T-helper 1 cell (primary cell): ENCODE measurements around the gene AFG1L.
"Not testable (repeated sequence)": the region's sequence is repeated elsewhere in the genome, so short reads cannot be mapped to it uniquely, and the experiment has no call there.

Experiments
- DNase-seq, 5 donors: peaks; one replicate each; pipeline ENCODE4 v3.0.0-alpha.2; 2012 to 2020

AFG1L gene

DNA sequence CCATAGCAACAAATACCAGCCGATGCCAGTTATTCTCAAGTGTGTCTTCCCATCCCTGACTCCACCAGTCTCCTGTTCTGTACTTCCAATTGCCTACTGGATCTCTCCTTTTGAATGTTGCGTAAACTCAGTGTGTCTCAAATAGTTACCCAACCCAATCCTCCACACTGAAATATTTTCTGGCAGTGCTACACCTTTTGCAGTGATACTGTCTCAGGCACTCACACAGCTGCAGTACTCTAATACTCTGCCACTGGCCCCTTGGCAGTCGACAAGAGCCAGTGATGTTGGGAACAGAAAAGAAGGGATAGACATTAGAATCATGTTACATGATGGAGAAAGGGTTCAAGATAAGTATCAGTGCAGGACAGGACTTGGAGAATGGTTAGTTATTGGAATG, 234.0 kb downstream of the AFG1L start:
- no peak for DNase-seq

DNA sequence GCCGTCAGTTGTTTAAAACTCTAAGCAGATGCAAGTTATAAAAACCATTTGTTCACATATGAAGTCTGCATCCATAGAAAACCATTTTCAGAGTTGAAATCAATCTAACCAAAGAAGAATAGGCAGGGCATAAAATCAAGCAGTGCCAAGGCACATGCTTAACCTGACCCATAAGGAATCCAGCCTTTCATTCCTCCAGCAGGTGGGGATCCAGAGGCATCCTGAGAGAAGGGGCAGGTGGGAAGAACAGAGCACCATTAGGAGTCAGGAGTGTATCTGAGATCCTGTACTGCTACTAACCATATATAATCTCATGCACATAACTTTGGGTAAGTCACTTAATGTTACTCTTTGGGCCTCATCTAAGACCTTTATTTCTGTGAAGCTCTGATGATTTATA, 236.5 kb downstream of the AFG1L start:
- no peak for DNase-seq

DNA sequence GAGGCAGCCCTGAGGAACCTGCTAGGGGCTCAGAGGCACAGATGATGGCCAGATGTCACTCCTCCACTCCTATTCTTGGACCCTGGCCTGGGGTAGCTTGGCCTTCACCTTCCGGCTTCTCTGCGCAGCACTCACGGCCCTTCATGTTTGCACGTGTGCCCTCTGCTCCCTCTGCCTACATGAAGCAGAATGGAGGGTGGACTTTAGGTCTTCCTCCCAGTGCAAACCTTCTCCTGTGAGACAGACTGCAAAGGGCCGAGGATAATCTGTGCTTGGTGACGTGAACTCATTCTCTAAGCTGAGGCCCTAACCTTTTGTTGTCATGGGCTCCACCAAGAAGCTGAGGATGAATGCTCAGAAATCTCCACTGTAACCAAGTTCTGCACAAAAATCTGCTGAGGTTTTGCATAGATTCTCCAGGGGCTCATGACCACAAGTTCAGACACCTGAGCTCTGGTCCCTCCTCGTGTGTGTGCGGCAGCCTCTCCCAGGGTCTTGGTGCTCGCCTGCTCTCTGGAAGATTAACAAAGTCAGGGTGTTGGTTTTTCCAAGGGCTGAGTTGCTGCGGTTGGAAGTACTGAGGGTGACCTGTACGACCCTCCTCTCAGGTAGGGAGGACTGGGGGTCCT, 240.4 kb downstream of the AFG1L start:
- DNase-seq: no peak

DNA sequence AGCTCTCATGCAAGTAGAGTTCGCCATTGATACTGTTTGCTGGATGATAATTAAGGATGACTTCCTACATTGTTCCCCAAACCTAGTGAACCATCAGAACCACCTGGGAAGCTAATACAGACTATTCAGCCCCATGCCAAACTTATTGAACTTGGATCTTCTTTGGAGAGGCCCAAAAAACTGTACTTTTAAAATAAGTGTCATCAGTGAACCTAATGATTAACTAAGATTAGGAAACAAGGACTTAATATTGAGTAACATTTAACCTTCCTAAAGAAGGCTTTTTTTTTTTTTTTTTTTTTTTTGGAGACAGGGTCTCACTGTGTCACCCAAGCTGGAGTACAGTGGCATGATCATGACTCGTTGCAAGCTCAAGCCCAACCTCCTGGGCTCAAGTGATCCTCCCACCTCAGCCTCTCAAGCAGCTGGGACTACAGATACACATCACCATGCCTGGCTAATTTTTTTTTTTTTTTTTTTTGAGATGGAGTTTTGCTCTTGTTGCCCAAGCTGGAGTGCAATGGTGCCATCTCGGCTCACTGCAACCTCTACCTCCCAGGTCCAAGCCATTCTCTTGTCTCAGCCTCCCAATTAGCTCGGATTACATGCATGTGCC, 241.2 kb downstream of the AFG1L start:
- DNase-seq: not testable (repeated sequence)

DNA sequence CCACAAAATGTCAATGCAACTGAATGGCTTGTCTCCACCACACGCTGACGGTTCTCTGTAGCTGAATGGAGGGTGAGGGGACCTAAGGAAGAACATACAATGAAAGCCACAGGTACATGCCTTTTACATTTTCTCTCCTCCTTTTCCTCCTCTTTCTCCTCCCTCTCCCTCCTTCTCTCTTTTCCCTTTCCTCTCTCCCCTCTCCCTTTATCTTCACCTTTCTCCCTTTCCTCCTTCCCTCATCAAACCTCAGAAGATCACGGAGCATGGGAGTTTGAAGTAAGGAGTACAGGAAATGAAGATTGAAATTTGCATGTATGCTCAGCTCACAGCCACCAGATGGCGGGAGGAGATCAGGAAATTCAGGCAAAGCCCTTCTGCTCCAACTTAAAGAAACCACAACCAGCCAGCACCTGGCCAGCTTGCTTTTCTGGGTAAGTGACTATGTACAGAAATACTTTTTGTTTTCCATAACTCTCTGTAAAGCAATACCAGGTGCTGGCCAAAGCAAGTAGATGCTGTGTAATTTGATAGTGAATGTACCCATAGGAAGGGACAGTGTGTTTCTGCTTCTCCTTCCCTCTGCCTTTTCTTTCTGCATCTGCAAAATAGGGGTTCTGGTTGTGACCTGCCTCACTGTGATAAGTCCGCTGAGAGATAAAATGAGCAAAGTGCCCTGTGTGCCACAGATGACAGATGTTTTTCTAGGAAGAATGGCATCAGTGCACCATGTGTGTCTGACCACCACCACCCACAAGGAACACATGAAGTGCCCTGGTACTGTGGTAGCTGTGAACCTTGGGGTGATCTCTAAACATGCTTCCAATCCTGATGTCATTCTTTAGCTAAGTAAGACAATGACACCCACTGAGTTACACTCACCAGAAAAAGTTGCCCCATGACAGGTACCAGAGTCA, 247.2 kb downstream of the AFG1L start:
- DNase-seq: peak; percentile 36 to 70 (median 61)

DNA sequence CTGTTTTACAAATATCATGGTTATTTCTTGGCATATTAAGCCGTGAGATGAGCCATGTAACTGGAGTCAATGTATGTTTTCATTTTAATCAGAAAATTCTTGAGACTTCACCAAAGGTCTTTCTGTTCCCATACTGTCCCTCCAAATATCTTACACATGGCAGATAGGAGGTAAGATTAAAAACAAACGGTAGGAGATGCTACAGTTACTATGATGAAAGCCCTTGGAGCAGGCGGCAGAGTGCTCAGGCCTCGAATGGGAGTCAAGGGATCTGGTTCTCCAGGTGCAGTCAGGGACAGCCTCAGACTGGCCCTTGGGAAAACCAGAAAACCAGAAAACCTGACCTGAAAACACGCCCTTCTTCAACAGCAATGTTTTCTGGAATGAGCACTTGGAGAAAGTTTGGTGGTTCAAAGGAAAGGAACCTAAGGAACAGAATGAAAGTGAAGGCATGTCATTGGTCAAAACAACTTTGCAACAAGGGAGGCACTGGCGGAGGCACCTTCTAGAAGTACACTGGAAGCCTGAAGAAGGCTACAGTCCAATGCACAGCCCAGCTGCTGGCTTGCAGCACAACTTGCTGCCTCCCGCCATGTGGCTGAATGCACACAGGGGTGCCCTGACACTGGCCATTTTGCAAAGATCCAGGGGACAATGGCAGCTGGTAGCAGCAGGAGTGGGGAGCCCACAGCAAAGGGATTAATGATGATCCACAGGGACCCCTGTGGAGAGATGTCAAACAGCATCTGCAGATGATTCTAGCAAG, 248.5 kb downstream of the AFG1L start:
- no peak for DNase-seq

DNA sequence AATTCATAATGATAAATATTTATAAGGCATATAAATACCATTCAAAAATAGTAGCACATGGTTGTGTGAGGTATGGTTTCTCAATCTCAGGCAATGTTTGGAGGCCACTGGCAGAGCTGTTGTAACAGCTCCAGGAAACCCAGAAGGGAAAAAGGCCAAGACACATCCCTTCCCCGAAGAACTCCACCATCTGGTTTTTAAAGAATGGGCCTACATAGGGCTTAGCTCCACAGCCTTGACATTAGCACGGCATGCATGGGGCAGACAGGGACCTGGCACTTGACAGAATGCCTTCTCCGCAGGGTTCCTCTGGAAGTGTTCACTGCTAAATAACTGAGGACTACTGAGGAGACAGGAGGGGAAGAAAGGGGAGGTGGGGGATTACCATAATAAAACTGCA, 249.8 kb downstream of the AFG1L start:
- DNase-seq: no peak

DNA sequence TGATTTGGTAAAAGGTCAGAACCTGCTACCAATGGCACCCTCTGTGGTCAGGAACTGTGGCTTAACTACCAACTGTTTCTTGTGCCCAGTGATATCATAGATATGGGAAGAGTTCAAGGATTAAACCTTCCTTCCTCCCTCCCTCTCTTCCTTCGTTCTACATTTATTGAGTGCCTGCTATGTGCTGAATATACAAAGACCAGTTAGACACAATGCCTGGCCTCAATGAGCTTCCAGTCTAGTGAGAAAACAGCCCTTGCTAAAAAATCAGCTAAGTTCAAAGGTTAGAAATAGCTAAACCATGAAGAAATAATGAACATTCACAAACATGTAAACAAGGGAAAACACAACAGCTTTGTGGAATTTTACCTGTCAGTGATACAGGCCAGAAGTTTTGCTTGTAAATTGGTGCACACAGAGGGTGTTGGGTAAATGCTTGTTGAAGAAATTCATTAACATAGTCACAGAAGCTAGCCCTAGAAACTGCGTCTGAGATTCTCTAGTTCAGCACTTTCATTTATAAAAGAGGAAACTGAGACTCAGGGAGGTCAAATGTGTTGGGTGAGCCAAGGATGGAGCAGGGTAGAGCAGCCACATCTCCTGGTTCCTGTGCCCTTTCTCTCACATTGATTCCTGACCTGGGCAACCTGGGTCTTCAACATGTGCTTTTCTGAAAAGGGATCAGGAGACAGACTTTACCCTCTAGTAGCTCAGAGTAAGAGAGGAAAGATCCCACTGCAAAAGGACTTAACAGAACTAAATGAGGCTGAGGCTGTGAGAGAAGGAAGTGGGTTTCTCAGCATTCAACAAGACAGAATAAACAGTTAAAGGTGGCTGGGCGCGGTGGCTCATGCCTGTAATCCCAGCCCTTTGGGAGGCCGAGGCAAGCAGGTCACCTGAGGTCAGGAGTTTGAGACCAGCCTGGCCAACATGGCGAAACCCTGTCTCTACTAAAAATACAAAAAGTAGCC, 251.5 kb downstream of the AFG1L start:
- DNase-seq: no peak

DNA sequence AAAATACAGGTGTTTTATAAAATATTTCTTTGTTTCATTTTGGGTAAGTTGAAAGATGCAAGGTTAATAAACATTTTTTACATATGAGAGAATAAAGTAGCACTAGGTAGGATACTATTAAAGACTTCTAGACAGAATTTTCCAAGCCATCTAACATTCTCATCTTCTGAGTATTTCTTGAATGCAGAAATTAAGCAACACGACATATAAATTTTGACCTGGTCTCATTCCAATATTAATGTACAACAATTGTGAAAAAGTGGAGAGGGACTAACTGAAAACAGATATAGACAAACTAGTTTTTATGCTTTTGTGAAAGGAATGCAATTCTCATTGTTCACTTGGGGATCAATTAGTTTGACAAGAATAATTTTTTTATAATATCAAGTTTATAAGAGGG, 254.4 kb downstream of the AFG1L start:
- no peak for DNase-seq

DNA sequence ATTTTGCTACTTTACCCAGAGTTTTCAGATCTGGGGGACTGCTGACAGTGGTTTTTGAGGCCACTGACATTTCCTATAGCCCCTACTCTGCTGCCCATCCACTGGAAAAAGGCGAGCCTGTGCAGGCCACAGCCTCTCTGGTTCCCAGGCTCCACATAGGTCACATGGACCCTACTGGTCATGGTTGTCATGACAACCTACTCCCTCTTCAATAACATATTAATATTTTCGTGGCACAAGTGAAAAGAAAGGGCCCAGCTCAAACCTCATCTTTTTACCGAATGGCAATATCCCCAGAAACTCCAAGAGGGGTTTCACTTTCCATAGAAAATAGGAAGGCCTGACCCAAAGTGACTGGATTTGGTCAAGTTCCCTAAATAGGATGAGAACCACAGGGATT, 254.9 kb downstream of the AFG1L start:
- no peak for DNase-seq

DNA sequence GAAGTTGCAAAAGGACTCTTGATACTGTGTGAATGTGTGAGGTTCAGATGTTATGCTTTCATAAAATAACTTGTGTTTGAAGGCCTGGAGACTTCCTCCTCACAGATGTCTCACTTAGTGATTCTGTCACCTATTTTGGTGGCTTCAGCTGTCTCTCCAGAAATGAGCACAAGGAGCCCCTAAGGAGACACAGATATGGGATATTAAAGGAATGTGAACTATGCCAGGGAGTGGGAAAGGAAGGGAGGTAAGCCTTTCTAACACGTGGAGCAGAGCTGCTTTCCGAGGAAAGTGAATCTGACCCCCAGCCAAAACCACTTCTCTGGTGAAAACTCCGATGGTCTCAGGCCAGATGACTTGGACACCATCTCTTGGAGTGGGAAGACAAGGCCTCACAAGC, 255.4 kb downstream of the AFG1L start:
- no peak for DNase-seq

DNA sequence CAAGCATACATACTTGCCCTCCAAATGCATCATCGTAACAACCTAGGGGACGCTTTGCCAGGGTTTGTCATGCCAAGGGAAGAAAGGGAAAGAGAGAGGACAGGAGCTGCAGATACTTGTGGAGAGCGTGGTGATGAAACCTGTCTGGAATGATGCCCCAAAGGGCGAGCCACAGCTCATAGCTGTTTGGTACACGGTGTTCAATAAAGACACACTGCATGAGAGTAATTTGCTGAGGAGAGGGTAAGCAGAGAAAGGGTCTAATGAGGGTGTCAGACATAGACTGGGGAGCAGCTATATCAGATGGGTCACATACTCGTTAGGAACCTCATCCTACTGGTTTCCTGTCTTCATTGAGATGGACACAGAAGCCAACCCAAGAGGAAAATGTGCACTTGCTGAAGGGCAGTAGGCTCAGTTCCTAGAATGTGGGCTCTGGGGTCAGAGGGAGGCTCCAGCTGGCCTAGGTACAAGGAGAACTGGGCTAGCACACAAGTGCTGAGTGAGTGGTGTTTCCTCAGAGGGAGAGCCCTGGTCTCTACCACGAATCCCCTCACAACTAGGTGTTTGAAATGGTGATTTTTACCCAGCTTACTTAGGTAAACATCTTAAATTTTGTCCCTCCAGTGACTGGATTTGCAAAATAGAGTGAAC, 260.7 kb downstream of the AFG1L start:
- no peak for DNase-seq

DNA sequence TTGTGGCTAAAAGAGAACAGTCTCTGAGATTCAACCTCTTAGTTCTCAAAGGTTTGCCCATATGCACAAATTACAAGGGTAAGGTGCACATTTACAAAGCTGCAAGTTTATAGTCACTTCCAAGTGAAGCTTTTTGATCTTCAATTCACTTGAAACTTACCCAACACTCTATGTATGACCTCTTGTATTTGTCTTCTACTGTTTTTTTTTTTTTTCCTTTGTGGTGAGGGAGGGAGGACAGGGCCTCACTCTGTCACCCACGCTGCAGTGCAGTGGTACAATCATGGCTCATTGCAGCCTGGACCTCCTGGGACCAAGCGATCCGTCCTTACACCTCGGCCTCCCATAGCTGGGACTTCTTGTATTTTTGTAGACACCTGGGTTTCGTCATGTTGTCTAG, 261.4 kb downstream of the AFG1L start:
- no peak for DNase-seq

DNA sequence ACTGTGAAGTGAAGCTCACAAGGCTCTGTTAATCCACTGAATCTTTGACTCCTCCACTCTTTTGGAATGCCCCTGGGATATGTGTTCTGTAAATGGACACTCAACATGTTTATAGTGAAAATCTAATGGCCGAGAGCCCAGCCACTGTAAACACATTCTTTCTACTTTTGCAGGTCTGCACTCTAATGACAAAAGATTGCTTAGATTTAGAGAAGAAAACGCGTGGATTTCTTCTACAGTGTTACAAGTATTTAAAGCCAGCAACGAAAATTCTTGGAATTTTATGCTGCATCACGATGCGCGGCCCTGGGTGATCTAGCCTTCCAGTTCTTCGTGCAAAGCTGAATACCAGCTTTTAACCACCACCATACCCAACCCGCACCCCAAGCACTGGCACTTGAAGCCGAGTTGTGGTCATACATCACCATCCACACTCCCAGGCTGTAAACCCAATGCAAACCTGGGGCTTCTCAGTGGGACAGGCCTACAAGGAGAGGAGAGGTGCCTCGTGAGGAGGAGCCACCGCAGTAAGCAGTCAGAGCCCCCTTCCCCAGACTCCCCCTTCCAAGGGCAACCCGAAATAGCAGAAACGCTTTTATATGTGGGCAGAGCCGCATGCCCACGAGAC, 262.1 kb downstream of the AFG1L start:
- no peak for DNase-seq

DNA sequence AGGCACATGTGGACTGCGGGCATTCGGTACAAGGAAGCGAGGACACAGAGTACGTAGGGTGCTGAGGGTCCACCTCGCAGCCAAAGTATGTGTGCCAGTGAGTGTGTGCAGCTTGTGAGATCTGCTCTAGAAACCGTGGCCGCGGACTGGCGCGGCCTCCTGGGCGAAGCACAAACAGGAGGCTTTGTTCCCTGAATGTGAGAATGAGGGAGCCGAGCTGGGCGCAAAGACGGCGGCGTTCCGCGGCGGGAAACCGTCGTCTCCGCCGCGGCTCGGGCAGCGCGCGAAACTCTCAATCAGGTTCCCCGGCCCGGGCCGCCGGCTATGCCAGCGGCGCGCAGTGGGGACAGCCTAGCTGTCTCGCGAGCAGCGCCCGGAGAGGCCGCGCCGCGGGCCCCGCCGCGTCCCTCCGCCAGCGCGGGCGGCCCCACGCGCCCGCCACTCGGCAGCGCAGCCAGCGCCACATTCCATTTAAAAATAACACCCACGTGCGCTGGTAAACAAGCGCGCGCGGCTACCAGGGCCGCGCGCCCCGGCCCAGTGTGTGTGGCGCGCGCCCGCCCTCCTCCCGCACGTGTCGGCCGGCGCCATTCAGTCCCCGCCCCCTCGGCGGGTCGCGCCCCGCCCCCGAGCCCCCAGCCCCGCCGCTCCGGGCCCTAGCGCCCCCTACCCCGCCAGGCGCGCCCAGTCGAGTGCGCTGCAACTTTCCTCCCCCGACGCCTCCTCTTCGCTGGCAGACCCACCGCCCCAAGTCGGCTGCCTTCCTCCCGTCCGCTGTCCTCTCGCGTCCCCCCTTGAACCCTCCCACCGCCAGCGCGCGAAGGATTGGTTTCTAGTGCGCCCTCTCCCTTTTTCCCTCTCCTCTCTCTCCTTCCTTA, 262.9 kb downstream of the AFG1L start:
- peak; percentile 73 to 87 (median 77) for DNase-seq

DNA sequence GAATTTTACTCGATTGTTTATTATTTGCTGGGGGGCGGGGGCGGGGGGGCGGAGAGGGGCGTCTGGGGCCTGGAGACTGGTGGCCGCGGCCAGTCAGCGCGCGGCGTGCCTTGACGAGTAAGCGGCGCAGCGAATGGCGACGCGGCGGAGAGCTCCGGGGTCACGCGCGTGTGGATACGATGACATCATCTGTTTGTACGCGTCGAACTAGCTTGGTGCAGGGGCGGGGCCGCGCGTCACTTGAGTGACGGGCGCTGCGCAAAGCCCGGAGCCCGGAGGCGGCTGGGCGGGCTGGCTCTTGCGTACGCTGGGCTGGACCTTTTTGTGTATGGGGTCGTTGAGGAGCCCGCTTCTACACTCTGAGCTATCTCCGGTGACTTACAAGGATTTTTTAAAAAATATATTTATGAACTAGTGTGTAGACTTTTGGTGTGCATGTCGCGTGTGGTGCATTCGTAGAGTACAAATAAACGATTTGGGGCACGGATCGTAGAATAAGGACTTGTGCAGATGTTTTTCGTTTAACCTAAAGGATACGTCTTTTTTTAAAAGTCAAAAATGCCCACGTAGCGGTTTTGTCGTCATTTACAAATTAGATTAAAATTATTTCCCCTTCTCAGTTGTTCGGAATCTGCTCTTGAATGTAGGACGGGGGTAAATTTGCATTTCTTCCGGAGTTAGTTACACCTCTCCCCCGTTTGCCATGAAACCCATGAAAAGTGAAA, 263.7 kb downstream of the AFG1L start:
- DNase-seq: peak; percentile 95 to 98 (median 97)

DNA sequence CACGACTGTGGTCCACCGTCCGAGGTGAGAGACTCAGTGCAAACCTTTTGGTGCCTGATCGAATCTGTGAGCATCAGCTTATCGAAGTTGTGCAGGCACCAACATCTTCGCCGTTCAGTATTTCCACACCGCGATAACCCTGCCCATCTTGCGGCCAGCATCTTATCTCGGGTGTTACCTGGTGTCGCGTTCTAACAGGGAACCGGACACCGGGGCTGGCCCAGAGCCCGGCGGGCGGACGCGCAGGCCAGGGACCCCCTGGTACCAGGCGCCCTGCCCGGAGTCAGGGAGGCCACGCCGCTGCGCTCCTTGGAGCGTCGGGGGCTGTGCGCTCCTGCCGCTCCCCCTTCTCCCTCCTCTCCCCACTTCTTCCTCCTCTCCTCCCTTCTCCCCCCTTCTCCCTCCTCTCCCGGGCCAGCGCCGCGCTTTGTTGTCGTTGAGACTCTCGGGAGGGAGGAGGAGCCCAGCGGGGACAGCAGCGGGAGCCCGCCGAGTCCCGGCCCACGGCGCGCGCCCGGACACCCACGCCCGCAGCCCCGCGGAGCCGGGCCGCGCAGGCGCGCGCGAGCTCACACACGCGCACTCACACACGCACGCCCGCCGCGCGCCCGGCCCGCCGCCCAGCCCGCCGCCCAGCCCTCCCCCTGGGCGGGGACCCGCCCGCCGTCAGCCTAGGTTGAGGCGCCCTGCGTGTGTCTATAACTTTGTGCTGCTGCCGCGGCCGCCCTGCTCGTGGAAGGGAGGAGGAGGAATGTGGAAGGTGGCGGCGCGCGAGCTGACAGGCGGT, 264.4 kb downstream of the AFG1L start:
- peak; percentile 82 to 91 (median 84) for DNase-seq

DNA sequence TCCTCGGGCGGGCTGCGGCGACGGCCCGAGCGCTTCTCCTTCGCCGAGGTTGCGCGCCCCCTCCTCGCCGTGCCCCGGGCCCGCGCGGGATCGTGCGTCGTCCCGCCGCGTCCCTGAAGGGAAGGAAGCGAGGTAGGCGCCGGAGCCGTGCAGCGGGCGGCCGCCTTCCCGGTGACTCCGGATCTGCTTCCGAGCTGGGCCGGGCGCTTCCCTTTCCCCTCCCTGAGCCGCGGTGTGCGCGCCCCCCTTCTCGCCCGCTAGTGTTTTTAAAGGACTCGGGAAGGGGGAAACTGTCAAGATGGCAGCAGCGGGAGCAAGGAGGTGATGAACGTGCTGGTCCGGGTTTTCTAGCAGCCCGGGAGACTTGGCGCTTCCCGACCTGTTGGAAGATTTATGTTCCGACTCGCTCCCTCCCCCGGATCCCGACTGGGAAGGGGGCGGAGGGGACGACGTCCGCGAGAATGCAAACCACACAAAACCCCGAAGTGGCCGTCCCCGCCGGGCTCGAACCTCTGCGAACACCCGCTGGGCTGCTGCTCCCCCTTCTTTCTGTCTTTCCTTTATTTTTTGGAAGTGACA, 265.1 kb downstream of the AFG1L start:
- DNase-seq: peak in 2 of 5 donors; percentile 10 to 19
